ENCODE results near the gene NMT1. TPM values are rescaled to one million over a fixed set of nuclear protein-coding genes. Genes with fewer than 3 reads are reported as not detected.
A peak's percentile ranks its signal among the peaks of the same experiment; 100 is the strongest.

The NMT1 gene
- total RNA-seq, 6 experiments from 2014 or later = 50.8 to 76.7 (median 72.0) TPM

DNA sequence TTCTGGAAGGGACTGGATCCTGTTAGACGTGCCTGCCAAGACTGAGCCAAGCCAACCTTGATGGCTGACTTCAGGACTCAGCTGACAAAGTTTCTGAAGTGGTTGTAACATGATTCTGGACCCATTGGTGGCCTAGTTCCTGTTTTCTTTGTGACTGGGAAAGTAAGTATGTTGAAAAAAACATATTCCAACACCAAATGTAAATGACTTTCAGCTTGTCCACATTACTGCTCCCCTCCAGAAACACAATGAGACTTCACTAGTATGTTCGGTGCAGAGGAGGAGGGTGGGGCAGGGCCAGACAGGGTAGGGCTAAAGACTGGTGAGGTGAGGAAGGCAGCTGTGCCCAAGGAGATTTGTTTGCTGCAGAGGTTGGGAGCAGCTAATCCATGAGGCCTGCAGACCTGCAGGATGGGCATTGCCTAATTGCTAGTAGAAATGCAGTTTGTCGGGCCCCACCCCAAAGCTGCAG, 26.4 kb downstream of the NMT1 start:
- intact Hi-C loops (cut with DNase I) = no loop called here
- peak; percentile 11 to 57 (median 54) for ATAC-seq
- TF ChIP-seq CTCF (IDR thresholded peaks at IDR 0.05) (no peak), POLR2A (IDR thresholded peaks at IDR 0.05) (no peak)
- no peak for DNase-seq
- H3K27ac ChIP-seq = peak overlapping the region; percentile 66 to 95 (median 91)
- WGBS (ENCODE audit: insufficient coverage, low coverage, low lambda C conversion rate, missing lambda C conversion rate) = 25% methylated on average over 1 of the region's 3 CpGs
- no peak overlapping the region for H3K4me3 ChIP-seq
- H3K36me3 ChIP-seq = peaks cover 0 to 58% (median 14%) of the 10 kb centered on the region in 4 donors
- H3K9me3 ChIP-seq = no peaks in the 10 kb centered on the region
- H3K4me1 ChIP-seq = peaks cover 0 to 52% (median 22%) of the 10 kb centered on the region in 4 donors
- no peaks in the 10 kb centered on the region for H3K27me3 ChIP-seq

- no peak overlapping the region for H3K4me3 ChIP-seq
- intact Hi-C loops (cut with DNase I) = no loop called here
- 80% methylated on average over 3 of the region's 5 CpGs for WGBS (ENCODE audit: insufficient coverage, low coverage, low lambda C conversion rate, missing lambda C conversion rate)
- ATAC-seq = peak in 1 of 4 donors; percentile 5
- peaks cover 0 to 54% (median 10%) of the 10 kb centered on the region in 4 donors for H3K36me3 ChIP-seq
- peaks cover 0 to 57% (median 23%) of the 10 kb centered on the region in 4 donors for H3K4me1 ChIP-seq
- no peaks in the 10 kb centered on the region for H3K9me3 ChIP-seq
- peak overlapping the region in 2 of 3 donors; percentile 91 to 95 for H3K27ac ChIP-seq
- TF ChIP-seq CTCF (IDR thresholded peaks at IDR 0.05) (no peak), POLR2A (IDR thresholded peaks at IDR 0.05) (no peak)
- no peaks in the 10 kb centered on the region for H3K27me3 ChIP-seq
- DNase-seq = no peak
These were observed 26.9 kb downstream of the NMT1 start for GRCh38 chr17:45087978-45088377.

GRCh38 chr17:45088741-45089140, 27.6 kb downstream of the NMT1 start:
- ATAC-seq = no peak
- Histone ChIP-seq H3K27me3 (no peaks in the 10 kb centered on the region), H3K36me3 (peaks cover 0 to 47% (median 7%) of the 10 kb centered on the region in 4 donors), H3K27ac (peak overlapping the region in 2 of 3 donors; percentile 91 to 95), H3K4me3 (no peak overlapping the region), H3K4me1 (peaks cover 0 to 64% (median 29%) of the 10 kb centered on the region in 4 donors), H3K9me3 (no peaks in the 10 kb centered on the region)
- WGBS (ENCODE audit: insufficient coverage, low coverage, low lambda C conversion rate, missing lambda C conversion rate) = 65% methylated on average over 2 of the region's 3 CpGs
- TF ChIP-seq CTCF (IDR thresholded peaks at IDR 0.05) (no peak), POLR2A (IDR thresholded peaks at IDR 0.05) (no peak)
- no peak for DNase-seq
- intact Hi-C loops (cut with DNase I) = no loop called here

DNA sequence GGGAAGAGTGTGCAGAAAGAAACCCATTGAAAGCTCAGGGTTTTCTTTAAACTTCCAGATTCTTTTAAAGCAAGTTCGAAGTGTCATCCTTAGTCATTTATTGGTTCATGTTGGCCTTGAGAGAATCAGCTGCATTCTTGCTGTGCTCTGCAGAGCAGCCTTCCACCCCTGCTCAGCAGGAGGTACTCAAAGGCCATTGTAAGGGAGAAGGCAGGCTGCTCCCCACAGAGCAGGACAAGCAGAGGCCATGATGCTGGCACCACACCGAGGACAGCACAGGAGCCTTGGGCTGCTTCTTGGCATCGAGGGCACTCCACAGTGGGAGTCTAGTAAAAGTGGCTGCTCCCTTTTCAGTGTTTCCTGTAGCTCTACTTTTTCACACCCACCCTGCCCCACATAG, 29.6 kb downstream of the NMT1 start:
- Histone ChIP-seq H3K36me3 (peaks cover 0 to 50% (median 10%) of the 10 kb centered on the region in 4 donors), H3K4me3 (no peak overlapping the region), H3K4me1 (peaks cover 0 to 69% (median 31%) of the 10 kb centered on the region in 4 donors), H3K9me3 (no peaks in the 10 kb centered on the region), H3K27ac (no peak overlapping the region), H3K27me3 (no peaks in the 10 kb centered on the region)
- ATAC-seq = no peak
- no peak for TF ChIP-seq CTCF (IDR thresholded peaks at IDR 0.05)
- no peak for TF ChIP-seq POLR2A (IDR thresholded peaks at IDR 0.05)
- 90% methylated on average over 3 of the region's 3 CpGs for WGBS (ENCODE audit: insufficient coverage, low coverage, low lambda C conversion rate, missing lambda C conversion rate)
- intact Hi-C loops (cut with DNase I) = no loop called here
- DNase-seq = no peak

Measured in right lobe of liver (tissue), 6 donors.